GM12878 (cell line): ENCODE measurements around the gene DIP2B. TPM values are rescaled to one million over a fixed set of nuclear protein-coding genes. Genes with fewer than 3 reads are reported as not detected.

Source experiments
- ATAC-seq: fragments of 200-7000 bp; cut with Tn5 transposase; 3 replicates; pipeline ENCODE4 v1.9.1; 2020; ENCODE audit warnings: mild to moderate bottlenecking, moderate library complexity
- BruUV-seq: library from RNA; stranded (reverse); fragments of 400-500 nt; replicated peaks from 2 replicates; lab custom pipeline; 2021; lab: Mats Ljungman, UMichigan
- CTCF ChIA-PET: fragments of 300-600 bp; sonication (Branson Sonifier 250); formaldehyde crosslinking; extraction: SDS; loops from one replicate; lab custom pipeline; 2021; ENCODE audit warnings: inconsistent platforms; lab: Yijun Ruan, JAX
- POLR2A ChIA-PET: fragments of 350-600 bp; formaldehyde crosslinking; extraction: SDS; loops from one replicate; lab custom pipeline; 2021; ENCODE audit warnings: inconsistent platforms; lab: Charles Lee
- RAD21 ChIA-PET: fragments of 300-600 bp; sonication (Branson Sonifier 250); formaldehyde crosslinking; loops from one replicate; lab custom pipeline; 2023; ENCODE audit warnings: antibody characterized with exemption; ENCODE audit not compliant: unreplicated experiment; lab: Charles Lee
- SMC1A ChIA-PET: fragments of 300-600 bp; sonication (Branson Sonifier 250); formaldehyde crosslinking; loops from one replicate; lab custom pipeline; 2023; ENCODE audit not compliant: unreplicated experiment, uncharacterized antibody; lab: Charles Lee
- DNase-seq: peaks from one replicate; pipeline ENCODE4 v3.0.0-alpha.2; 2011; ENCODE audit warnings: low read depth, low spot score
- FAIRE-seq: peaks from 3 replicates; lab custom pipeline; 2011; peaks lifted over from hg19 to GRCh38; lab: Jason Lieb, UNC
- H2AFZ ChIP-seq: 2 replicates; pipeline ENCODE4 v1.6.0; 2011; ENCODE audit warnings: low read depth, low read length, control low read depth; ENCODE audit not compliant: control insufficient read depth
- H3K27ac ChIP-seq: 2 replicates; pipeline ENCODE4 v1.5.1; 2011; ENCODE audit warnings: control low read depth; ENCODE audit not compliant: control insufficient read depth, insufficient read depth
- H3K27me3 ChIP-seq, 2 experiments: replicated peaks in 1 of 2; 2 replicates each; pipeline versions ENCODE4 v1.6.0 to v1.6.1; 2011; ENCODE audit warnings: low read length in 1 of 2; ENCODE audit not compliant: control insufficient read depth in 2 of 2, insufficient read depth in 2 of 2
- H3K36me3 ChIP-seq, 2 experiments: 2 replicates each; pipeline ENCODE4 v1.5.1; 2011; ENCODE audit warnings: low read length in 1 of 2; ENCODE audit not compliant: control insufficient read depth in 2 of 2, insufficient read depth in 2 of 2
- H3K4me1 ChIP-seq: 2 replicates; pipeline ENCODE4 v1.6.1; 2011; ENCODE audit warnings: mild to moderate bottlenecking, low read length, moderate library complexity, mixed read lengths; ENCODE audit not compliant: control insufficient read depth, insufficient read depth
- H3K4me2 ChIP-seq: 2 replicates; pipeline ENCODE4 v1.6.0; 2011; ENCODE audit warnings: control low read depth; ENCODE audit not compliant: control insufficient read depth, insufficient read depth
- H3K4me3 ChIP-seq: fragments of 200-600 bp; sonication (generic); 2 replicates; pipeline ENCODE4 v1.5.1; 2016
- H3K79me2 ChIP-seq: 2 replicates; pipeline ENCODE4 v1.6.0; 2011; ENCODE audit warnings: low read length; ENCODE audit not compliant: control insufficient read depth, insufficient read depth
- H3K9ac ChIP-seq: 2 replicates; pipeline ENCODE4 v1.8.0; 2011; ENCODE audit warnings: low read length, control low read depth, mixed read lengths; ENCODE audit not compliant: control insufficient read depth, insufficient read depth
- H3K9me3 ChIP-seq: replicated peaks from 3 replicates; pipeline ENCODE4 v1.5.1; 2011; ENCODE audit warnings: mild to moderate bottlenecking, low read length; ENCODE audit not compliant: control insufficient read depth, insufficient read depth
- H4K20me1 ChIP-seq: 2 replicates; pipeline ENCODE4 v1.6.0; 2011; ENCODE audit not compliant: control insufficient read depth, insufficient read depth
- IKZF2 ChIP-seq, 2 experiments: fragments of 450-650 bp; IDR thresholded peaks; 2 replicates each; pipeline ENCODE4 v1.6.1; 2017; ENCODE audit warnings: mild to moderate bottlenecking in 2 of 2, moderate library complexity in 2 of 2
- JUND ChIP-seq: IDR thresholded peaks from 2 replicates; pipeline ENCODE4 v1.6.1; 2012; ENCODE audit warnings: low read depth, mild to moderate bottlenecking, low read length, improper control_type of control experiment, moderate library complexity
- NFIC ChIP-seq: IDR thresholded peaks from 2 replicates; pipeline ENCODE4 v1.6.1; 2012; ENCODE audit warnings: low read depth, mild to moderate bottlenecking, inconsistent platforms, low read length, moderate library complexity
- NR2F1 ChIP-seq: fragments of 450-650 bp; conservative IDR thresholded peaks from 2 replicates; pipeline ENCODE4 v1.6.1; 2017; ENCODE audit warnings: mild to moderate bottlenecking
- RFX5 ChIP-seq: IDR thresholded peaks from 2 replicates; pipeline ENCODE4 v1.6.1; 2011; ENCODE audit warnings: low read depth, low read length, improper control_type of control experiment
- TCF7 ChIP-seq: IDR thresholded peaks from 2 replicates; pipeline ENCODE4 v1.6.1; 2014; ENCODE audit warnings: antibody characterized with exemption, borderline replicate concordance
- YY1 ChIP-seq: IDR thresholded peaks from 2 replicates; pipeline ENCODE4 v1.6.1; 2011; ENCODE audit warnings: low read depth, mild to moderate bottlenecking, low read length
- ZNF384 ChIP-seq: IDR thresholded peaks from 2 replicates; pipeline ENCODE4 v1.6.1; 2012; ENCODE audit warnings: low read depth, mild to moderate bottlenecking, low read length, improper control_type of control experiment, borderline replicate concordance
- WGBS: methylation state at CpG from one replicate; pipeline ENCODE4 v1.1.6; 2016; ENCODE audit warnings: low lambda C conversion rate; ENCODE audit not compliant: insufficient replicate concordance, insufficient coverage; ENCODE audit errors: missing lambda C conversion rate; 5-methylcytosine and 5-hydroxymethylcytosine counted together
- in situ Hi-C: fragments of 300-500 bp; cut with MboI; formaldehyde crosslinking; loops from 9 replicates; pipeline ENCODE4 v1.14.3; 2018; ENCODE audit warnings: mixed read lengths
- intact Hi-C: fragments of 100-400 bp; cut with micrococcal nuclease; formaldehyde crosslinking; loops from one replicate; pipeline ENCODE4 v1.14.2; 2022; ENCODE audit not compliant: unreplicated experiment
- polyA plus RNA-seq, 11 experiments: library from polyadenylated mRNA; depleted of rRNA in 4 of 11; unstranded in 6 of 11; stranded (reverse) in 5 of 11; fragments of >200 nt; fragmentation: Nextera tagmentation in 4 of 11; fragmentation: Illumina TruSeq in 1 of 11; extraction: Ambion mirVana in 4 of 11; extraction: Trizol in 1 of 11; gene quantifications; 1 replicate in 1 of 11; 2 replicates in 10 of 11; pipeline versions ENCODE4 v1.2.1 to v1.2.3, GENCODE V29; 2011 to 2016; ENCODE audit warnings: inconsistent platforms in 2 of 11, missing spikeins in 2 of 11, low read depth in 1 of 11
- total RNA-seq, 4 experiments: library from RNA; depleted of rRNA in 3 of 4; stranded (reverse); fragments of >200 nt in 3 of 4; fragmentation: Illumina TruSeq in 1 of 4; extraction: Trizol in 1 of 4; gene quantifications; 2 replicates each; pipeline versions ENCODE4 v1.2.1 to v1.2.3, GENCODE V29; 2013 to 2021
- TF ChIP-seq, protein P1 (sequence below): fragments of 150-350 bp; IDR thresholded peaks from 2 replicates; pipeline ENCODE4 v1.6.1; 2014; ENCODE audit warnings: mild to moderate bottlenecking, low read depth, low read length
- TF ChIP-seq, protein P2 (sequence below): fragments of 450-650 bp; IDR thresholded peaks from 2 replicates; pipeline ENCODE4 v1.6.1; 2016; ENCODE audit warnings: mild to moderate bottlenecking
- TF ChIP-seq, protein P3 (sequence below): fragments of 450-650 bp; IDR thresholded peaks from 2 replicates; pipeline ENCODE4 v1.6.1; 2017; ENCODE audit warnings: antibody characterized with exemption, mild to moderate bottlenecking, moderate library complexity

The DIP2B gene
- total and polyA plus RNA-seq, 10 of the 15 experiments (the other 5 are each of a cell fraction or from before 2014, with no cell fraction given) = 4.5 to 30.0 (median 18.6) TPM

DNA sequence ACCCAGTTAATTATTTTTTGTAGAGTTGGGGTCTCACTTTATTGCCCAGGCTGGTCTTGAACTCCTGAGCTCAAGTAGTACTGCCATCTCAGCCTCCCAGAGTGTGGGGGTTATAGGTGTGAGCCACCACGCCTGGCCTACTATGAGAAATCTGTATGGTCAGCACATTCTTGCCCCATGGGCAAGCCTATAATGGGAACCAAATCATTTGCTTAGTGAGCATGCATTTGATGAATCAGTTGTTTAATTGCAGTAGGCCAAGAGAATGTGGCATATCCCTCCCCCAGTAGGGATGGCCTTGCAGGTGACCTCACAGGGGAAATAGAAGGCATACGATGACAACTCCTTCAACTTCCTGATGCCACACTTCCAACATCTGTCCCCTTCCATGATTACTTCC, 122.7 kb downstream of the DIP2B start:
- DNase-seq (no peak), FAIRE-seq (no peak), ATAC-seq (no peak)
- POLR2A ChIA-PET = no interaction called here
- BruUV-seq = no TSS peak
- H4K20me1 ChIP-seq = no peaks in the 10 kb centered on the region
- SMC1A ChIA-PET = interaction anchor here (1.1 to 1.4 kb wide), 2 partner anchors 61 to 85 kb away, joined by 3 read pairs; no protein-coding TSS in a partner anchor
- peaks cover 8% of the 10 kb centered on the region for H3K4me1 ChIP-seq
- no peak overlapping the region for H3K4me3 ChIP-seq
- H3K27ac ChIP-seq = no peak overlapping the region
- H3K36me3 ChIP-seq = peaks cover 3 to 7% of the 10 kb centered on the region in 2 experiments; a peak in 3 of 4 replicates
- WGBS = 100% methylated on average over 2 of the region's 2 CpGs
- no peak overlapping the region for H2AFZ ChIP-seq
- no peaks in the 10 kb centered on the region for H3K9me3 ChIP-seq
- RAD21 ChIA-PET = no interaction called here
- no peaks in the 10 kb centered on the region for H3K27me3 ChIP-seq
- H3K79me2 ChIP-seq = peaks cover 9% of the 10 kb centered on the region
- in situ Hi-C loops = no loop called here
- H3K4me2 ChIP-seq = no peak overlapping the region
- CTCF ChIA-PET = interaction anchor here (0.6 to 1.4 kb wide), 4 partner anchors 11 to 175 kb away, joined by 3 to 5 read pairs (median 3); partner anchors contain the start of gene DIP2B
- no peak overlapping the region for H3K9ac ChIP-seq
- TF ChIP-seq, protein P1, sequence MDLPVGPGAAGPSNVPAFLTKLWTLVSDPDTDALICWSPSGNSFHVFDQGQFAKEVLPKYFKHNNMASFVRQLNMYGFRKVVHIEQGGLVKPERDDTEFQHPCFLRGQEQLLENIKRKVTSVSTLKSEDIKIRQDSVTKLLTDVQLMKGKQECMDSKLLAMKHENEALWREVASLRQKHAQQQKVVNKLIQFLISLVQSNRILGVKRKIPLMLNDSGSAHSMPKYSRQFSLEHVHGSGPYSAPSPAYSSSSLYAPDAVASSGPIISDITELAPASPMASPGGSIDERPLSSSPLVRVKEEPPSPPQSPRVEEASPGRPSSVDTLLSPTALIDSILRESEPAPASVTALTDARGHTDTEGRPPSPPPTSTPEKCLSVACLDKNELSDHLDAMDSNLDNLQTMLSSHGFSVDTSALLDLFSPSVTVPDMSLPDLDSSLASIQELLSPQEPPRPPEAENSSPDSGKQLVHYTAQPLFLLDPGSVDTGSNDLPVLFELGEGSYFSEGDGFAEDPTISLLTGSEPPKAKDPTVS = no peak
- intact Hi-C loops = no loop called here

DNA sequence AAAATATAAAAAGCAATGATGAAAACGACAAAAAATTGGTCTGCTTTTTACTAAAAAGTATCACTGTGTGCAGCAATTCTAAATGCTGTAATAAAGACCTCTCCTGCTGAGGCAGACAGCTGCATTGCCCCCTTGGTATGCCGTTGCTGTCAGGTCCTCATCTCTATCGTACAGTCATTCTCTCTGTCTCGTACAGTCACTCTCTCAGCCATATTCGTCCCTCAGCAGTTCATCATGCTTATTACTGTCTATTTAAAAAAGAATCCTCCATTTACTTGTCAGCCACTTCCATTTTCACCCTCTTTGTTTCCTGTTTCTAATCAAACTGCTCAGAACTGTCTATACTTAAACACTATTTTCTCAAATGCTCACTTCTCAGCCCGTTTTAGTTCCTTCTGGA, 123.6 kb downstream of the DIP2B start:
- RAD21 ChIA-PET = no interaction called here
- no peaks in the 10 kb centered on the region for H3K9me3 ChIP-seq
- SMC1A ChIA-PET = interaction anchor here (1.0 kb wide), 1 partner anchor 10 kb away, joined by 3 read pairs; no protein-coding TSS in a partner anchor
- FAIRE-seq (no peak), DNase-seq (no peak), ATAC-seq (no peak)
- no peak overlapping the region for H3K4me2 ChIP-seq
- no peak overlapping the region for H3K9ac ChIP-seq
- BruUV-seq = no TSS peak
- no peak overlapping the region for H3K27ac ChIP-seq
- no peaks in the 10 kb centered on the region for H4K20me1 ChIP-seq
- H3K36me3 ChIP-seq = peaks cover 3 to 7% of the 10 kb centered on the region in 2 experiments; a peak in 3 of 4 replicates
- H3K4me3 ChIP-seq = no peak overlapping the region
- no peaks in the 10 kb centered on the region for H3K27me3 ChIP-seq
- H3K79me2 ChIP-seq = peaks cover 9% of the 10 kb centered on the region
- 66% methylated on average over 6 of the region's 6 CpGs for WGBS
- CTCF ChIA-PET = interaction anchor here (1.1 kb wide), 1 partner anchor 10 kb away, joined by 5 read pairs; no protein-coding TSS in a partner anchor
- no peak overlapping the region for H2AFZ ChIP-seq
- in situ Hi-C loops (no loop called here), intact Hi-C loops (no loop called here)
- H3K4me1 ChIP-seq = peaks cover 8% of the 10 kb centered on the region
- POLR2A ChIA-PET = no interaction called here
- TF ChIP-seq, protein P2, sequence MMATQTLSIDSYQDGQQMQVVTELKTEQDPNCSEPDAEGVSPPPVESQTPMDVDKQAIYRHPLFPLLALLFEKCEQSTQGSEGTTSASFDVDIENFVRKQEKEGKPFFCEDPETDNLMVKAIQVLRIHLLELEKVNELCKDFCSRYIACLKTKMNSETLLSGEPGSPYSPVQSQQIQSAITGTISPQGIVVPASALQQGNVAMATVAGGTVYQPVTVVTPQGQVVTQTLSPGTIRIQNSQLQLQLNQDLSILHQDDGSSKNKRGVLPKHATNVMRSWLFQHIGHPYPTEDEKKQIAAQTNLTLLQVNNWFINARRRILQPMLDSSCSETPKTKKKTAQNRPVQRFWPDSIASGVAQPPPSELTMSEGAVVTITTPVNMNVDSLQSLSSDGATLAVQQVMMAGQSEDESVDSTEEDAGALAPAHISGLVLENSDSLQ = no peak
- TF ChIP-seq IKZF2 (IDR thresholded peaks at IDR 0.05) (no peak), NFIC (no peak), JUND (no peak), RFX5 (no peak), YY1 (no peak), ZNF384 (no peak), NR2F1 (no peak), TCF7 (no peak)
- TF ChIP-seq, protein P3, sequence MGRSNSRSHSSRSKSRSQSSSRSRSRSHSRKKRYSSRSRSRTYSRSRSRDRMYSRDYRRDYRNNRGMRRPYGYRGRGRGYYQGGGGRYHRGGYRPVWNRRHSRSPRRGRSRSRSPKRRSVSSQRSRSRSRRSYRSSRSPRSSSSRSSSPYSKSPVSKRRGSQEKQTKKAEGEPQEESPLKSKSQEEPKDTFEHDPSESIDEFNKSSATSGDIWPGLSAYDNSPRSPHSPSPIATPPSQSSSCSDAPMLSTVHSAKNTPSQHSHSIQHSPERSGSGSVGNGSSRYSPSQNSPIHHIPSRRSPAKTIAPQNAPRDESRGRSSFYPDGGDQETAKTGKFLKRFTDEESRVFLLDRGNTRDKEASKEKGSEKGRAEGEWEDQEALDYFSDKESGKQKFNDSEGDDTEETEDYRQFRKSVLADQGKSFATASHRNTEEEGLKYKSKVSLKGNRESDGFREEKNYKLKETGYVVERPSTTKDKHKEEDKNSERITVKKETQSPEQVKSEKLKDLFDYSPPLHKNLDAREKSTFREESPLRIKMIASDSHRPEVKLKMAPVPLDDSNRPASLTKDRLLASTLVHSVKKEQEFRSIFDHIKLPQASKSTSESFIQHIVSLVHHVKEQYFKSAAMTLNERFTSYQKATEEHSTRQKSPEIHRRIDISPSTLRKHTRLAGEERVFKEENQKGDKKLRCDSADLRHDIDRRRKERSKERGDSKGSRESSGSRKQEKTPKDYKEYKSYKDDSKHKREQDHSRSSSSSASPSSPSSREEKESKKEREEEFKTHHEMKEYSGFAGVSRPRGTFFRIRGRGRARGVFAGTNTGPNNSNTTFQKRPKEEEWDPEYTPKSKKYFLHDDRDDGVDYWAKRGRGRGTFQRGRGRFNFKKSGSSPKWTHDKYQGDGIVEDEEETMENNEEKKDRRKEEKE = no peak
